GM23338 (cell line): ENCODE results near the gene SENP5. TPM values are rescaled to one million over a fixed set of nuclear protein-coding genes. Genes with fewer than 3 reads are reported as not detected.

Source experiments
- ATAC-seq: fragments of 200-7000 bp; cut with Tn5 transposase; 3 replicates; pipeline ENCODE4 v1.9.1; 2020
- DNase-seq: peaks from one replicate; pipeline ENCODE4 v3.0.0-alpha.2; 2015; ENCODE audit warnings: low spot score
- H2AFZ ChIP-seq: fragments of 200-600 bp; sonication (generic); 2 replicates; pipeline ENCODE4 v1.8.0; 2016; ENCODE audit warnings: antibody characterized with exemption, mild to moderate bottlenecking, moderate library complexity
- H3F3A ChIP-seq: fragments of 200-600 bp; sonication (generic); replicated peaks from 2 replicates; pipeline ENCODE4 v1.8.0; 2017; ENCODE audit warnings: antibody characterized with exemption, mixed run types, low read depth
- H3K27ac ChIP-seq: fragments of 200-600 bp; sonication (generic); 2 replicates; pipeline ENCODE4 v1.6.1; 2016; ENCODE audit warnings: low read depth
- H3K27me3 ChIP-seq: fragments of 200-600 bp; sonication (generic); 2 replicates; pipeline ENCODE4 v1.8.0; 2016; ENCODE audit warnings: mild to moderate bottlenecking, mixed run types, moderate library complexity; ENCODE audit not compliant: insufficient read depth
- H3K36me3 ChIP-seq: fragments of 200-600 bp; sonication (generic); 2 replicates; pipeline ENCODE4 v1.8.0; 2016; ENCODE audit warnings: mild to moderate bottlenecking; ENCODE audit not compliant: insufficient read depth
- H3K4me1 ChIP-seq: fragments of 200-600 bp; sonication (generic); 2 replicates; pipeline ENCODE4 v1.8.0; 2016; ENCODE audit warnings: mild to moderate bottlenecking, moderate library complexity; ENCODE audit not compliant: insufficient read depth
- H3K4me2 ChIP-seq: fragments of 200-600 bp; sonication (generic); 2 replicates; pipeline ENCODE4 v1.7.1; 2017; ENCODE audit warnings: mixed run types
- H3K4me3 ChIP-seq: fragments of 200-600 bp; sonication (generic); 2 replicates; pipeline ENCODE4 v1.6.1; 2016; ENCODE audit warnings: mixed run types
- H3K79me2 ChIP-seq: fragments of 200-600 bp; sonication (generic); replicated peaks from 2 replicates; pipeline ENCODE4 v1.8.0; 2017; ENCODE audit warnings: mild to moderate bottlenecking; ENCODE audit not compliant: insufficient read depth
- H3K9me2 ChIP-seq: fragments of 200-600 bp; sonication (generic); 2 replicates; pipeline ENCODE4 v1.8.0; 2017; ENCODE audit not compliant: insufficient read depth
- H4K20me1 ChIP-seq: fragments of 200-600 bp; sonication (generic); replicated peaks from 2 replicates; pipeline ENCODE4 v1.8.0; 2017; ENCODE audit warnings: mild to moderate bottlenecking; ENCODE audit not compliant: insufficient read depth
- H3K27ac Mint-ChIP-seq: 2 replicates; pipeline ENCODE4 v1.8.0; 2020; ENCODE audit warnings: inconsistent platforms, mild to moderate bottlenecking, moderate library complexity, mixed read lengths
- H3K27me3 Mint-ChIP-seq: 3 replicates; pipeline ENCODE4 v1.8.0; 2022; ENCODE audit warnings: low read depth, mild to moderate bottlenecking, moderate library complexity, mixed read lengths, inconsistent platforms; ENCODE audit not compliant: insufficient read depth, poor library complexity
- H3K36me3 Mint-ChIP-seq: 3 replicates; pipeline ENCODE4 v1.8.0; 2021; ENCODE audit warnings: low read depth, mild to moderate bottlenecking, inconsistent platforms, moderate library complexity, mixed read lengths
- H3K4me1 Mint-ChIP-seq: 3 replicates; pipeline ENCODE4 v1.8.0; 2020; ENCODE audit warnings: mild to moderate bottlenecking, inconsistent platforms, mixed read lengths
- H3K4me3 Mint-ChIP-seq: 3 replicates; pipeline ENCODE4 v1.8.0; 2021; ENCODE audit warnings: moderate library complexity, mild to moderate bottlenecking, inconsistent platforms, mixed read lengths
- H3K9me3 Mint-ChIP-seq: 3 replicates; pipeline ENCODE4 v1.8.0; 2020; ENCODE audit warnings: moderate library complexity, mild to moderate bottlenecking, inconsistent platforms, mixed read lengths
- CREB1 ChIP-seq: fragments of 250-450 bp; sonication (Bioruptor Pico); IDR thresholded peaks from 2 replicates; pipeline ENCODE4 v1.5.0; 2020; ENCODE audit warnings: low read depth, mild to moderate bottlenecking, moderate library complexity
- EZH2 ChIP-seq: fragments of 200-600 bp; sonication (generic); IDR thresholded peaks from one replicate; pipeline ENCODE4 v1.8.0; 2017; ENCODE audit warnings: antibody characterized with exemption, mild to moderate bottlenecking, low read depth; ENCODE audit not compliant: unreplicated experiment
- EZH2phosphoT487 ChIP-seq: fragments of 200-600 bp; sonication (generic); IDR thresholded peaks from one replicate; pipeline ENCODE4 v1.8.1; 2018; ENCODE audit warnings: antibody characterized with exemption; ENCODE audit not compliant: unreplicated experiment
- JUNB ChIP-seq: IDR thresholded peaks from one replicate; pipeline ENCODE4 v1.6.1; 2016; ENCODE audit warnings: antibody characterized with exemption; ENCODE audit not compliant: unreplicated experiment
- NANOG ChIP-seq: IDR thresholded peaks from 2 replicates; pipeline ENCODE4 v1.6.1; 2016; ENCODE audit warnings: antibody characterized with exemption, borderline replicate concordance
- POLR2AphosphoS5 ChIP-seq: IDR thresholded peaks from 2 replicates; pipeline ENCODE4 v1.6.1; 2016; ENCODE audit warnings: antibody characterized with exemption, low read depth
- STAT1 ChIP-seq: IDR thresholded peaks from one replicate; pipeline ENCODE4 v1.6.1; 2016; ENCODE audit warnings: antibody characterized with exemption; ENCODE audit not compliant: unreplicated experiment
- ZNF114 ChIP-seq: fragments of 250-450 bp; sonication (Bioruptor Pico); IDR thresholded peaks from 2 replicates; pipeline ENCODE4 v1.5.0; 2020; ENCODE audit warnings: mild to moderate bottlenecking, moderate library complexity
- ZNF331 ChIP-seq: fragments of 250-450 bp; sonication (Bioruptor Pico); IDR thresholded peaks from 2 replicates; pipeline ENCODE4 v1.5.0; 2020; ENCODE audit warnings: low read depth, mild to moderate bottlenecking, moderate library complexity
- polyA plus RNA-seq: library from polyadenylated mRNA; unstranded; fragments of >200 nt; fragmentation: Nextera tagmentation; extraction: Ambion mirVana; gene quantifications from 2 replicates; pipeline ENCODE4 v1.2.1, GENCODE V29; 2016
- total RNA-seq: library from RNA; depleted of rRNA; stranded (reverse); fragments of >200 nt; shearing (Covaris generic); gene quantifications from 2 replicates; pipeline ENCODE4 v1.2.3, GENCODE V29; 2014
- TF ChIP-seq, protein P1 (sequence below): IDR thresholded peaks from 2 replicates; pipeline ENCODE4 v1.6.1; 2016; ENCODE audit warnings: antibody characterized with exemption
- TF ChIP-seq, protein P2 (sequence below): IDR thresholded peaks from one replicate; pipeline ENCODE4 v1.6.1; 2018; ENCODE audit warnings: antibody characterized with exemption; ENCODE audit not compliant: unreplicated experiment
- TF ChIP-seq, protein P3 (sequence below): fragments of 250-450 bp; sonication (Bioruptor Pico); IDR thresholded peaks from 2 replicates; pipeline ENCODE4 v1.5.0; 2020; ENCODE audit warnings: mild to moderate bottlenecking, moderate library complexity
- TF ChIP-seq, protein P4 (sequence below), 2 experiments: fragments of 200-600 bp in 1 of 2; sonication (generic) in 1 of 2; conservative IDR thresholded peaks; 2 replicates each; pipeline versions ENCODE4 v1.5.1 to v1.6.1; 2016 to 2017; ENCODE audit warnings: antibody characterized with exemption in 2 of 2, low read depth in 2 of 2, mild to moderate bottlenecking in 2 of 2, moderate library complexity in 1 of 2

SENP5 gene
- total and polyA plus RNA-seq, 2 experiments from 2014 or later: 12.2 to 34.3 TPM

DNA sequence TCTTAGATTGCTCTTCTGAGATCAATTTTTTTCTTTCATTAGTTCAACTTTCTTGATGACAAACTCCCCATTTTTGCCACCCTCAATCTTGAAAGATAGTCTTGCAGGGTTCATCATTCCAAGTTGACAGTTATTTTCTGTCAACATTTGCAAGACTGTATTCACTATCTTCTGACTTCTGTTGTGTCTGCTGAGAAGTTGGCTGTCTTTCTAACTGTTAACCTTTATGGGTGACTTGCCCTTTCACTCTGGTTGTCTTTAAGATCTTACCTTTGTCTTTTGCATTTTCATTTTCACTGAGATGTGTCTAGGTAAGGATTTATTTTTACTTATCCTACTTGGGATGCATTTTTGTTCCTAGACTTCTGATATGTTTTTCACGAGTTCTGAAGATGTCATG, 115.5 kb downstream of the SENP5 start:
- no peak overlapping the region for H3K4me3 ChIP-seq
- H3F3A ChIP-seq: no peaks in the 10 kb centered on the region
- no peak overlapping the region for H3K4me2 ChIP-seq
- TF ChIP-seq, protein P1, sequence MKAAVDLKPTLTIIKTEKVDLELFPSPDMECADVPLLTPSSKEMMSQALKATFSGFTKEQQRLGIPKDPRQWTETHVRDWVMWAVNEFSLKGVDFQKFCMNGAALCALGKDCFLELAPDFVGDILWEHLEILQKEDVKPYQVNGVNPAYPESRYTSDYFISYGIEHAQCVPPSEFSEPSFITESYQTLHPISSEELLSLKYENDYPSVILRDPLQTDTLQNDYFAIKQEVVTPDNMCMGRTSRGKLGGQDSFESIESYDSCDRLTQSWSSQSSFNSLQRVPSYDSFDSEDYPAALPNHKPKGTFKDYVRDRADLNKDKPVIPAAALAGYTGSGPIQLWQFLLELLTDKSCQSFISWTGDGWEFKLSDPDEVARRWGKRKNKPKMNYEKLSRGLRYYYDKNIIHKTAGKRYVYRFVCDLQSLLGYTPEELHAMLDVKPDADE: no peak
- TF ChIP-seq EZH2: no peak
- no peak for TF ChIP-seq ZNF331 (CRISPR knock-in tag)
- no peak for TF ChIP-seq EZH2phosphoT487
- no peak for TF ChIP-seq JUNB
- TF ChIP-seq, protein P2, sequence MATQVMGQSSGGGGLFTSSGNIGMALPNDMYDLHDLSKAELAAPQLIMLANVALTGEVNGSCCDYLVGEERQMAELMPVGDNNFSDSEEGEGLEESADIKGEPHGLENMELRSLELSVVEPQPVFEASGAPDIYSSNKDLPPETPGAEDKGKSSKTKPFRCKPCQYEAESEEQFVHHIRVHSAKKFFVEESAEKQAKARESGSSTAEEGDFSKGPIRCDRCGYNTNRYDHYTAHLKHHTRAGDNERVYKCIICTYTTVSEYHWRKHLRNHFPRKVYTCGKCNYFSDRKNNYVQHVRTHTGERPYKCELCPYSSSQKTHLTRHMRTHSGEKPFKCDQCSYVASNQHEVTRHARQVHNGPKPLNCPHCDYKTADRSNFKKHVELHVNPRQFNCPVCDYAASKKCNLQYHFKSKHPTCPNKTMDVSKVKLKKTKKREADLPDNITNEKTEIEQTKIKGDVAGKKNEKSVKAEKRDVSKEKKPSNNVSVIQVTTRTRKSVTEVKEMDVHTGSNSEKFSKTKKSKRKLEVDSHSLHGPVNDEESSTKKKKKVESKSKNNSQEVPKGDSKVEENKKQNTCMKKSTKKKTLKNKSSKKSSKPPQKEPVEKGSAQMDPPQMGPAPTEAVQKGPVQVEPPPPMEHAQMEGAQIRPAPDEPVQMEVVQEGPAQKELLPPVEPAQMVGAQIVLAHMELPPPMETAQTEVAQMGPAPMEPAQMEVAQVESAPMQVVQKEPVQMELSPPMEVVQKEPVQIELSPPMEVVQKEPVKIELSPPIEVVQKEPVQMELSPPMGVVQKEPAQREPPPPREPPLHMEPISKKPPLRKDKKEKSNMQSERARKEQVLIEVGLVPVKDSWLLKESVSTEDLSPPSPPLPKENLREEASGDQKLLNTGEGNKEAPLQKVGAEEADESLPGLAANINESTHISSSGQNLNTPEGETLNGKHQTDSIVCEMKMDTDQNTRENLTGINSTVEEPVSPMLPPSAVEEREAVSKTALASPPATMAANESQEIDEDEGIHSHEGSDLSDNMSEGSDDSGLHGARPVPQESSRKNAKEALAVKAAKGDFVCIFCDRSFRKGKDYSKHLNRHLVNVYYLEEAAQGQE: no peak
- TF ChIP-seq ZNF114 (CRISPR knock-in tag): no peak
- no peak for TF ChIP-seq CREB1
- TF ChIP-seq STAT1: no peak
- no peak for TF ChIP-seq NANOG
- TF ChIP-seq POLR2AphosphoS5: no peak
- TF ChIP-seq, protein P3, sequence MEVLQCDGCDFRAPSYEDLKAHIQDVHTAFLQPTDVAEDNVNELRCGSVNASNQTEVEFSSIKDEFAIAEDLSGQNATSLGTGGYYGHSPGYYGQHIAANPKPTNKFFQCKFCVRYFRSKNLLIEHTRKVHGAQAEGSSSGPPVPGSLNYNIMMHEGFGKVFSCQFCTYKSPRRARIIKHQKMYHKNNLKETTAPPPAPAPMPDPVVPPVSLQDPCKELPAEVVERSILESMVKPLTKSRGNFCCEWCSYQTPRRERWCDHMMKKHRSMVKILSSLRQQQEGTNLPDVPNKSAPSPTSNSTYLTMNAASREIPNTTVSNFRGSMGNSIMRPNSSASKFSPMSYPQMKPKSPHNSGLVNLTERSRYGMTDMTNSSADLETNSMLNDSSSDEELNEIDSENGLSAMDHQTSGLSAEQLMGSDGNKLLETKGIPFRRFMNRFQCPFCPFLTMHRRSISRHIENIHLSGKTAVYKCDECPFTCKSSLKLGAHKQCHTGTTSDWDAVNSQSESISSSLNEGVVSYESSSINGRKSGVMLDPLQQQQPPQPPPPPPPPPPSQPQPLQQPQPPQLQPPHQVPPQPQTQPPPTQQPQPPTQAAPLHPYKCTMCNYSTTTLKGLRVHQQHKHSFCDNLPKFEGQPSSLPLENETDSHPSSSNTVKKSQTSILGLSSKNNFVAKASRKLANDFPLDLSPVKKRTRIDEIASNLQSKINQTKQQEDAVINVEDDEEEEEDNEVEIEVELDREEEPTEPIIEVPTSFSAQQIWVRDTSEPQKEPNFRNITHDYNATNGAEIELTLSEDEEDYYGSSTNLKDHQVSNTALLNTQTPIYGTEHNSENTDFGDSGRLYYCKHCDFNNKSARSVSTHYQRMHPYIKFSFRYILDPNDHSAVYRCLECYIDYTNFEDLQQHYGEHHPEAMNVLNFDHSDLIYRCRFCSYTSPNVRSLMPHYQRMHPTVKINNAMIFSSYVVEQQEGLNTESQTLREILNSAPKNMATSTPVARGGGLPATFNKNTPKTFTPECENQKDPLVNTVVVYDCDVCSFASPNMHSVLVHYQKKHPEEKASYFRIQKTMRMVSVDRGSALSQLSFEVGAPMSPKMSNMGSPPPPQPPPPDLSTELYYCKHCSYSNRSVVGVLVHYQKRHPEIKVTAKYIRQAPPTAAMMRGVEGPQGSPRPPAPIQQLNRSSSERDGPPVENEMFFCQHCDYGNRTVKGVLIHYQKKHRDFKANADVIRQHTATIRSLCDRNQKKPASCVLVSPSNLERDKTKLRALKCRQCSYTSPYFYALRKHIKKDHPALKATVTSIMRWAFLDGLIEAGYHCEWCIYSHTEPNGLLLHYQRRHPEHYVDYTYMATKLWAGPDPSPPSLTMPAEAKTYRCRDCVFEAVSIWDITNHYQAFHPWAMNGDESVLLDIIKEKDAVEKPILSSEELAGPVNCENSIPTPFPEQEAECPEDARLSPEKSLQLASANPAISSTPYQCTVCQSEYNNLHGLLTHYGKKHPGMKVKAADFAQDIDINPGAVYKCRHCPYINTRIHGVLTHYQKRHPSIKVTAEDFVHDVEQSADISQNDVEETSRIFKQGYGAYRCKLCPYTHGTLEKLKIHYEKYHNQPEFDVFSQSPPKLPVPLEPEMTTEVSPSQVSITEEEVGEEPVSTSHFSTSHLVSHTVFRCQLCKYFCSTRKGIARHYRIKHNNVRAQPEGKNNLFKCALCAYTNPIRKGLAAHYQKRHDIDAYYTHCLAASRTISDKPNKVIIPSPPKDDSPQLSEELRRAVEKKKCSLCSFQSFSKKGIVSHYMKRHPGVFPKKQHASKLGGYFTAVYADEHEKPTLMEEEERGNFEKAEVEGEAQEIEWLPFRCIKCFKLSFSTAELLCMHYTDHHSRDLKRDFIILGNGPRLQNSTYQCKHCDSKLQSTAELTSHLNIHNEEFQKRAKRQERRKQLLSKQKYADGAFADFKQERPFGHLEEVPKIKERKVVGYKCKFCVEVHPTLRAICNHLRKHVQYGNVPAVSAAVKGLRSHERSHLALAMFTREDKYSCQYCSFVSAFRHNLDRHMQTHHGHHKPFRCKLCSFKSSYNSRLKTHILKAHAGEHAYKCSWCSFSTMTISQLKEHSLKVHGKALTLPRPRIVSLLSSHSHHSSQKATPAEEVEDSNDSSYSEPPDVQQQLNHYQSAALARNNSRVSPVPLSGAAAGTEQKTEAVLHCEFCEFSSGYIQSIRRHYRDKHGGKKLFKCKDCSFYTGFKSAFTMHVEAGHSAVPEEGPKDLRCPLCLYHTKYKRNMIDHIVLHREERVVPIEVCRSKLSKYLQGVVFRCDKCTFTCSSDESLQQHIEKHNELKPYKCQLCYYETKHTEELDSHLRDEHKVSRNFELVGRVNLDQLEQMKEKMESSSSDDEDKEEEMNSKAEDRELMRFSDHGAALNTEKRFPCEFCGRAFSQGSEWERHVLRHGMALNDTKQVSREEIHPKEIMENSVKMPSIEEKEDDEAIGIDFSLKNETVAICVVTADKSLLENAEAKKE: no peak
- TF ChIP-seq, protein P4, sequence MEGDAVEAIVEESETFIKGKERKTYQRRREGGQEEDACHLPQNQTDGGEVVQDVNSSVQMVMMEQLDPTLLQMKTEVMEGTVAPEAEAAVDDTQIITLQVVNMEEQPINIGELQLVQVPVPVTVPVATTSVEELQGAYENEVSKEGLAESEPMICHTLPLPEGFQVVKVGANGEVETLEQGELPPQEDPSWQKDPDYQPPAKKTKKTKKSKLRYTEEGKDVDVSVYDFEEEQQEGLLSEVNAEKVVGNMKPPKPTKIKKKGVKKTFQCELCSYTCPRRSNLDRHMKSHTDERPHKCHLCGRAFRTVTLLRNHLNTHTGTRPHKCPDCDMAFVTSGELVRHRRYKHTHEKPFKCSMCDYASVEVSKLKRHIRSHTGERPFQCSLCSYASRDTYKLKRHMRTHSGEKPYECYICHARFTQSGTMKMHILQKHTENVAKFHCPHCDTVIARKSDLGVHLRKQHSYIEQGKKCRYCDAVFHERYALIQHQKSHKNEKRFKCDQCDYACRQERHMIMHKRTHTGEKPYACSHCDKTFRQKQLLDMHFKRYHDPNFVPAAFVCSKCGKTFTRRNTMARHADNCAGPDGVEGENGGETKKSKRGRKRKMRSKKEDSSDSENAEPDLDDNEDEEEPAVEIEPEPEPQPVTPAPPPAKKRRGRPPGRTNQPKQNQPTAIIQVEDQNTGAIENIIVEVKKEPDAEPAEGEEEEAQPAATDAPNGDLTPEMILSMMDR (conservative IDR thresholded peaks at IDR 0.05; ENCODE audit: low read depth in 2 of 2): no peak
- peaks cover 5% of the 10 kb centered on the region; the same call in 2 of the 3 replicates for H3K36me3 Mint-ChIP-seq
- H3K4me3 Mint-ChIP-seq: no peak overlapping the region
- no peak overlapping the region for H3K27ac ChIP-seq
- no peaks in the 10 kb centered on the region for H3K79me2 ChIP-seq
- H3K9me3 Mint-ChIP-seq: peaks cover 13% of the 10 kb centered on the region
- no peak overlapping the region for H3K27ac Mint-ChIP-seq
- H3K27me3 ChIP-seq: no peaks in the 10 kb centered on the region
- H4K20me1 ChIP-seq: no peaks in the 10 kb centered on the region
- no peak for DNase-seq
- no peak overlapping the region for H2AFZ ChIP-seq
- H3K4me1 Mint-ChIP-seq: peaks cover 3% of the 10 kb centered on the region; the same call in 1 of the 3 replicates
- peaks cover 9% of the 10 kb centered on the region for H3K27me3 Mint-ChIP-seq
- no peak for ATAC-seq
- H3K4me1 ChIP-seq: no peaks in the 10 kb centered on the region
- no peaks in the 10 kb centered on the region for H3K36me3 ChIP-seq
- no peaks in the 10 kb centered on the region for H3K9me2 ChIP-seq
